HG02798 (cell line): ENCODE measurements around the gene MXI1.
"Not testable (repeated sequence)": the region's sequence is repeated elsewhere in the genome, so short reads cannot be mapped to it uniquely, and the experiment has no call there.

Source experiments
- ATAC-seq: cut with Tn5 transposase; IDR thresholded peaks from one replicate; pipeline ENCODE4 v1.9.1; 2021; ENCODE audit warnings: mild to moderate bottlenecking; ENCODE audit not compliant: unreplicated experiment, poor library complexity

MXI1 gene

DNA sequence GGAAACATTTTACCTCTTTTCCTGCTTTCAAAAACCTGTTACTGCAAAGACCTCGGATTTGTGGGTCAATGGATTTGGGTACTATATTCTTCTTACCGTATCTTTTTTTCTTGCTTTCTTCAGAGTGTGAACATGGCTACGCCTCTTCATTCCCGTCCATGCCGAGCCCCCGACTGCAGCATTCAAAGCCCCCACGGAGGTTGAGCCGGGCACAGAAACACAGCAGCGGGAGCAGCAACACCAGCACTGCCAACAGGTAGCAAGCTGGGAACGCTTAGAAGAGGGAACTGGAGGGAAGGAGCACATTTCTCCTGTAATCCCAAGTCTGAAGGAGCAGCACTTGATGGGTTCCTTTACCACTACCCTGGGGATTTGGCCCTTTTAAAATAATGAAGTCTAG, 20.7 kb downstream of the MXI1 start:
- ATAC-seq, result no peak

DNA sequence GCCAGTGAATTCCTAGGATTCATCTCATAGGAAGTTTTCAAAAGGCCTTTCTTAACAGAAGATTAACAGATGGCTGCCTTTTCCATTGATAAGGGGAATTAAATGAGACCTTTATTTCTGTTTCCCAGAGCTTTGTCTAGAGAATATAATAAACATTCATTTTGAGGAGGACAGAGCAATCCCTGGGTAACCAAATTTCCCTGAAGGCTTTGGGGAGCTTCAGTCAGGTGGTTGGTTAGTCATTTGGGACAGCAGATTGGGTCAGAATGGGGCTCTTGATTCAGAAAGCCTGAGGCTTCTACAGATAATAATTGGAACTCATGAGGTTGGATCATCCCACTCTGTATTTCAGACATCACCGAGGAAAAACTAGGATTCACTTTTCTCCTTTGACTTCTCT, 21.8 kb downstream of the MXI1 start:
- ATAC-seq, result no peak

DNA sequence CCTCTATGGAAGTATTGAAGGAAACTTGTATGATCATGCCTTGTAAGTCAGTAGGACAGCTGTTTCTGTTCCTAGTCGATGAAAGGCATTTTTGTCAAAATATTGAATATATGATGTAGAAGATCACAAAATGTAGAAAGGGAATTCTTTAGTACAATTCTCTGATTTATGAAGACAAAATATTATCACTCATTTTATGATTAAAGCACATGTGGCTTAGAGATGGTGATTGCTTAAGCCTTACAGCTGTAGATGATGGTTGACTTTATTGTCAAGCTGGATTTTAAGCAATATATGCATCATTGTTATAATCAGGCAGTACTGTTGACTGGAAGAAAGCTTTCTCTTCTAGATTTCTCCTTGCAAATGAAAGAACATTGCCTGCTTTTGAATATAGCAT, 26.4 kb downstream of the MXI1 start:
- no peak for ATAC-seq

DNA sequence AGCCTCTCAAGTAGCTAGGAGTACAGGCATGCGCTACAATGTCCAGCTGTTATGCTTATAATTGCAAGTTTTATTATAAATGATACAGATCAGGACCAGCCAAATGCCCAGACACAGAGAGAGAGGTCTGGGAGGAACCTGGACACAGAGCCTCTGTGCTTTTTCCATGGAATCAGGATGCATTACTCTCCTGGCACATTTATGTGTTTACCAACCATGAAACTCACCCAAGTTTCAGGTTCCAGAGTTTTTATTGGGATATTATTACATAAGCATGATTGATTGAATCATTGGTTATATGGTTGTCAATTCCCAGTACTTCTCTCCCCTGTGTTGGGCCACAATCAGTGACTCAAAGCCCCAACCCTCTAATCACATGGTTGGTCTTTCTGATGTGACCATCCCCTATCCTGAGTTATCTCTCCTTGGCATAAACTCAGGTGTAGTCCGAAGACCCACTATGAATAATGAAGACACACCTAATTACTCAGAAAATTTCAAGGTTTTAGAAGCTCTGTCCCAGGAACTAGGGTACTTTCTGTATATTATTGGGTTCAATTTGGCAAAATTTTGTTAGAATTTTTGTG, 30.6 kb downstream of the MXI1 start:
- no peak for ATAC-seq

DNA sequence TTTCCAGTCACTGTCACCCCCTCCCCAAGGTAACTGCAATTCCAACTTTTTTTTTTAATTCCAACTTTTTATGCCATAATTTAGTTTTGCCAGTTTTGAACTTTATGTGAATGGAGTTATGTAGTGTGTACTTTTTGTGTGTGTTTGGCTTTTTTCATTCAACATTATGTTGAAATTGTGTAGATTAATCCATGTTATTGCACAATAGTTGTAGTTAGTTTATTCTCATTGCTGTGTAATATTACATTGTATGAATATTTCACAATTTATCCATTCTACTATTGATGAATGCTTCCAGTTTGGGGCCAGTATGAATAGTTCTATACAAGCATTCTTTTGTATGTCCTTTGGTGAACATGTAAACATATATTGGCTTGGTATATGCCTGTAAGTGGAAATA, 32.5 kb downstream of the MXI1 start:
- no peak for ATAC-seq

DNA sequence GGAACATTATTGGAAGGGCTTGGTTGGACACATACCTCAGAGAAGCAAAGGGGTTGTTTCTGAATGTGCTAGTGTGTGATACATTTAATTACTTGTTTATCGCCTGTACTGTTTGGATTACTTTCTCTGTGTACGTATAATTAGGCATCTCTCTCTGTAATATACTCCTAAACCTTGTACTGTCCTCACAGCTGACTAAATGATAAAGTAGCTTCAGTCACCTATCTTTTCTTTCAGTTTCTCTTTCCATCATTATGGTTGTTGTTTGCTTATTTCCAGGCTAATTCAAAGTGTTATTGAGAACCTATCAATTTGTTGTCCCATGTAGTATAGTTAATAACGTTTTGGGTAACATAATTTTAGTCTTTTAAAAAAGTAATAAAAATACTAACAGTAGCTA, 34.0 kb downstream of the MXI1 start:
- ATAC-seq, result no peak

DNA sequence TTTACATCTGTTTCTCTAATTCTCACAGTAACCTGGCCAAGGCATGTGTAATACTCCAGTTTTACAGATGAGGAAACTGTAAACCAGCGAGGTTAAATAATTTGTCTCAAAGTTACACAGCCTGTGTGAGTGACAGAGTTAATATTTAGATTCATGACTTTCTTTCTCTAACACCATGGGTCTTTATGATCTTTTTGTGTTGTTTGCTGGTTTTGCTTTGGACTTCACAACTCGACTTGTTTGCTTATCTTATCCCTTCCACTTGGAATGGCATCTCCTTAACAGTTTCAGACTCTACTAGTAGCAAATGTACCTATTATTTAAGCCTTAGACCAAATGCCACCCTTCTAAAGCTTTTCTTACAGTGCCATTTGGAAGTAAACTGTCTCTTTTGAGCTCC, 34.4 kb downstream of the MXI1 start:
- ATAC-seq, result no peak

DNA sequence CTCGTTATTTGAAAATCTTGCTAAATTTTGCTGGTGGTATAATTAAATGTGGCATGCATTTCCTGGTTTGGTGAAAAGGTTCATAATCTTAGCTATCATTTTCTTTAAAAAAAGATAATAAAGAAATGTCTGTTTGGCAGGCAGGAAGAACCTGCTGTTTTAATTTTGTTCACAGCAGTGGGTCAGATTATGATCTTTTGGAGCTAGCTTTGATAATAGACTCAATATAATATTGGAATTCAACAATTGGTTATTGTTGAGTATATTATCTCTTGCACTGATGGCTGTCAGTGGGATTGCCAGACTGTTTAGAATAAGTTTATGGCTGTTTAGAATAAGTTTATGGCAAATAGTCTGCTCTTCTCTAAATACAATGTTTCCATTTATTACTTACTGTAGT, 35.1 kb downstream of the MXI1 start:
- no peak for ATAC-seq

DNA sequence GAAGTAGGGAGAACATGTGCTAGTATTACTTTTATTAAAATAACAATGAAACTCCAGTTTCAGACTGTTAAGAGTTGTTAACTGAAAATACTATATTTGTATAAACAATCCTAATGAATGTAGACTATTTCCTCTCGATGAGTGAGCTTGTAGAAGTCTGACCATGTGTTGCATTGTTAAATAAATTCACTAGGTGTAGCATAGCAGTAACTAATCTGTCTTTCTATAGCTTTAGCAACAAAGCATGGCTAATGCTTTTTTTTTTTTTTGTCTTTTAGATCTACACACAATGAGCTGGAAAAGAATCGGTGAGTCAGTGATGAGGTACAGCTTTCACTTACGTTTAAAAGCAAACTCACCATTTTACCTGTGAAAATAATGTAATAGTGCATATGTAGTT, 37.1 kb downstream of the MXI1 start:
- ATAC-seq, result no peak

DNA sequence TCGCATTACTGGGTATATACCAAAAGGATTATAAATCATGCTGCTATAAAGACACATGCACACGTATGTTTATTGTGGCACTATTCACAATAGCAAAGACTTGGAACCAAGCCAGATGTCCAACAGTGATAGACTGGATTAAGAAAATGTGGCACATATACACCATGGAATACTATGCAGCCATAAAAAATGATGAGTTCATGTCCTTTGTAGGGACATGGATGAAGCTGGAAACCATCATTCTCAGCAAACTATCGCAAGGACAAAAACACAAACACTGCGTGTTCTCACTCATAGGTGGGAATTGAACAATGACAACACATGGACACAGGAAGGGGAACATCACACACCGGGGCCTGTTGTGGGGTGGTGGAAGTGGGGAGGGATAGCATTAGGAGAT, 40.4 kb downstream of the MXI1 start:
- ATAC-seq, result not testable (repeated sequence)

DNA sequence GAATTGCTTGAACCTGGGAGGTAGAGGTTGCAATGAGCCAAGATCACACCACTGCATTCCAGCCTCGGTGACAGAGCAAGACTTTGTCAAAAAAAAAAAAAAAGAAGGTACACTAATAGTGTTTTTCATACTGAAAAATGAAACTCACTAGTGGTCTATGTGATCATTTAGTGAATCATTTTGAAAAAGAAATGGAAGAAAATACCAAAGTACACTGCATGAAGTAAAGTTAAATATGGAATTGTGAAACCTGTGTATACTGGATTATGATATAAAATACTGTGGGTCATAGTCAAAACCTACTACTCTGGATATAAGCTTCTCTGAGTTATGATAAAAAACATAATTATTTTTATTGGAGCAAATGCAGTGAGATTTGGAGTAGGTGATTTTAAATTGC, 42.1 kb downstream of the MXI1 start:
- peak; percentile 71 for ATAC-seq

DNA sequence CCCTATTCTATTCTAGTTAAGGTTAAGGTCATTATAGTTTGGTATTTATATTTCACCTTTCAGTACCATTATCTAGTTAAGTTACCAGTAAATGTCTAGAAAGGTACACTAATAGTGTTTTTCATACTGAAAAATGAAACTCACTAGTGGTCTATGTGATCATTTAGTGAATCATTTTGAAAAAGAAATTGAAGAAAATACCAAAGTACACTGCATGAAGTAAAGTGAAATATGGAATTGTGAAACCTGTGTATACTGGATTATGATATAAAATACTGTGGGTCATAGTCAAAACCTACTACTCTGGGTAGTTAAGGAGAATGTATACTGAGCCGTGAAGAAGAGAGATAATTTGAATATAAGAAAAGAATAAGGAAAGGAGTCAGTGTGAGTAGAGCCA, 44.0 kb downstream of the MXI1 start:
- ATAC-seq, result peak; percentile 82

DNA sequence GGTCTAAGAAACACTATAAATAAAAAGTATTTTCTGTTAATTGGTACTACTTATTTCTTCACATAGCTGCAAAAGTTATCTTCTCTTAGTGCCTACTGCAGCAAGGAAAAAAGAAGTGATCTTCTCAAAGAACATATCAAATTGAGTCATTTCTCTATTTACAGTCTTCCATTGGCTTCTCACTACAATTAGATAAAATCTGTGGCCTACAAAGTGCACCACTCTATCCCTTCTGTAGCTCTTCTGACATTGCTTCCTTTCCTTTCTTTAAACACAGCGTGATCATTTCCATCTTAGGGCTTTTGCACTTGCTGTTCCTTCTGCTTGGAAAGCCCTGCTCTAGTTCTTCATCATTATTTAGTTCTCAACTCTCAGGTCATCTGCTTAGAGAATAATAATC, 44.7 kb downstream of the MXI1 start:
- ATAC-seq, result no peak

DNA sequence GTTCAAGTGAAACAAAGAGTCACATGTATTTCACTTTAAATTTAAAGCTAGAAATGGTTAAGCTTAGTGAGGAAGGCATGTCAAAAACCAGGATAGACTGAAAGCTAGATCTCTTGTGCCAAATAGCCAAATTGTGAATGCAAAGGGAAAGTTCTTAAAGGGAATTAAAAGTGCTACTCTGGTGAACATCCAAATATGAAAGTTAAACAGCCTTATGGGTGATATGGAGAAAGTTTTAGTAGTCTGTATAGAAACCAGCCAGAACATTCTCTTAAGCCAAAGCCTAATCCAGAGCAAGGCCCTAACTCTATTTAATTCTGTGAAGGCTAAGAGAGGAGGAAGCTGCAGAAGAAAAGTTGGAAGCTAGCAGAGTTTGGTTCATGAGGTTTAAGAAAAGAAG, 47.1 kb downstream of the MXI1 start:
- ATAC-seq, result no peak

DNA sequence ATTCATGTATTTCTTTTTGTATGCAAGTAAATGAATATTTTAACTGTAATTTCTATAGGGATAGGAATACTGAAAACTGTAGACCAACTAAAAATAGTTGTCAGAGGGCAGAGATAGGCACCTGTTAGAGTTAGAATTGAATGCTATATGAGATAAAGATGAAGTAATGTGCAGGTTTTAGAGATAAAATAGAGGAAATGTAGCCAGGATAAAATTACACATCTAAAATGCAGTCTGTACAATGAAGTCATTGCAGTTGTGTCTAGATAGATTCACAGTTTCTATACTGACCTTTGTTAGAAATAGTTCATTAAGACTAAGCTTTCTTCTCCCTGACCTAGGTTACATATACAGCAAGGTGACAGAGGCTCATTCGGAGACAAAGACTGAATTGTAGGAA, 51.1 kb downstream of the MXI1 start:
- no peak for ATAC-seq

DNA sequence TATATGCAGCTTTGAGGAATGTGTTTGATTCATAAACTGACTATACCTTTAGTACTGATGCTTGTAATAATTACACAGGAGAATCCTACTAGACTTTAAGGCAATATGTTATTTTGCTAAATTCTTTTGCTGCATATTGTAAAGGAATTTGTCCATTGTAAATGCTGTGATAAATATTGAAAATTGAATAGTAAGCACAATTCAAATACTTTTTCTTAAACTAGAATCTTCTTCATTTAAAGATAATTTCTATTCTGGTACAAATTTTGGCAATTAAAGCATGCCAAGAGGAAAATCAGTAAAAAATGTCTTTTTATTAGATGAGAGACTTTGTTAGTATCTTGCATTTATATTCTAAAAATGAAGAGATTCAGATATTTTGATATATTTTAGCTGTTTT, 51.9 kb downstream of the MXI1 start:
- ATAC-seq, result no peak

DNA sequence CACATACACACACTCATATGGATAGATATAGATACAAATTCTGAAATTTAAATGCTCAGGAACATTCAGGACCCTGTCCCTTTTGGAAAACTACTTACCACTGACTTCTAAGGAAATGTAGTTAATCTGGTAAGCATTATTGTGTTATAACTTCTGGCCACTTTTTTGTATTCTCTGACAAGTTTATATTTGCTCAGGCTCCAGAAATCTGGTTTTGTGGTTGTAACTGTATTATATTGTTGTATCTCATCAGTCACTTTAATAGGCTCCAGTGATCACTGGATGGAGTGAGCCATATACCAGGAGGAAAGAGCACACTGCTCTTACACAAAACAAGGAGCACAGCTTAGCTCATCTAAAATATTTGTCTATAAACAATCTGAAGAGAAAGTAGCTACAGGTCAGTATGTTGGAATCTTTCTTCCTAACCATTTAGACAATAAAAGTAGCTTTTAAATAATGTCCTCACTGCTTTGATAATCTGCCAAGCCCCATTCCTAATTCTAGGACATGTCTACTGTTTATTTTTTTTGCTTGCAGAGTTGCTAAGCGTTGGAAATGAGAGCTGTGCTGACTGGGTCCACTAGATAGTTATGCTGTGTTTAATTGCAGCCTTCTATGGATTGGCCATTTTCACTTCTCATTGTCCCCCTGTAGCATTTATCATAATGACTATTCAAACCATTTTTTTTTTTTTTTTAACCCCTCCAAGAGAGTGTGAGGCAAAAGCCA, 53.5 kb downstream of the MXI1 start:
- no peak for ATAC-seq

DNA sequence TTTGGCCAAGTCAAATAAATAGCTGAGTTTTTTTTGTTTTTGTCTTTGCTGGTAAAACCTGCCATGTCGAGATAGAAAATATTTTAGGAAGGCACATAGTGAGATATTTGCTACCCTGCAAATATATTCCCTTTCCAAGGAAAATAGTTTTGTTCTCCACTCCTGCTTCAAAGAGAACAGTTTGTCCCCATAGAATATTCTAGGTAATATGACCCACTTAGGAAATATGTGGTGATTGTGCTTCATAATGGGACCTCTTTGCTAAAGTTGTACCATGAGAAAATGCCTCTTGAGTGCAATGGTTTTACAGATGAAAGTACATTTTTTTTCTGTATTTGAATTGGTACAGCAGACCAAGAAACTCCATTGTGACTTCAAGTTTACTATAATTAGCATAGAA, 55.8 kb downstream of the MXI1 start:
- no peak for ATAC-seq

DNA sequence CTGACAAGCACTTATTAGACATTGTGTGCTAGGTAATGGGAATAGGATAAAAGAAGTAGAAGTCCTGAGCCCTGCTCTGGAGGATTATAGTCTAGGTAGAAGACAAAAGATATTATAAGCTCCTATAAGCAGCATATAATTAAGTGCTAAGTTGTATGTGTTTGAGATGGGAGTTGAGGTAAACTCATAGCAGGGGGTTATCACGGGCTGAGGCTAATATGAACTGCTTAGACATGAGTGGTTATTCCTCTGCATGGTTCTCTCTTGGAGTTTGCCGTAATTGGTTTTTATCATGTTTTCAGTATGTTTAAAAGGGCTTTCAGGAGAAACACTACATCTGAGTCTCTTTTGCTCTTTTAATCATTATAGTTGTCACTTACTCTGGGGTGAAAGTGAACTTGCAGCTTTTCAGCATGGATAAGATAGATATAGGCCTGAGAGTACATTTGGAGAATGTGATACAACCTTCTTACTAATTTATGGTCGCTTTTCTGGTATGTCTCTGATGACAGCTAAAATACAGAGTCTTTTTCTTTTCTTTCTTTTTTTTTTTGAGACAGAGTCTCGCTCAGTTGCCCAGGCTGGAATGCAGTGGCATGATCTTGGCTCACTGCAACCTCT, 58.3 kb downstream of the MXI1 start:
- ATAC-seq, result no peak

DNA sequence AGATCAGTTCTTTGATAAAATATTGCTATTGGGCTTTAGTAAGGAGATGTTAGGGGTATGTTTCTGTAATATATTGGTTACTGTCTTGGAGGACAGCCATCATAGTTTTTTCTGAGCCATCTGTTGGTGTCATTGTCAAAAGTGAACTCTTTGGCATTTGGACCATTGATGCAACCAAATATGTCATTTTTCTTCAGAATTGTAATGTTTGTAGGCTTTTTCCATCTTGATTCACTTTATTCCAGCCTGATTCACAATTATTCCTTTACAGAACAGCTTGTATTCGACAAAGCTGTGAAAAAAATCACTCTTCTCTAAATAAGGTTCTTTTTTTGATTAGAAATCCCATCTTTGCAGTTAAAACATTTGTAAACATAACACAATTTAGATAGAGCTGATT, 59.9 kb downstream of the MXI1 start:
- no peak for ATAC-seq

DNA sequence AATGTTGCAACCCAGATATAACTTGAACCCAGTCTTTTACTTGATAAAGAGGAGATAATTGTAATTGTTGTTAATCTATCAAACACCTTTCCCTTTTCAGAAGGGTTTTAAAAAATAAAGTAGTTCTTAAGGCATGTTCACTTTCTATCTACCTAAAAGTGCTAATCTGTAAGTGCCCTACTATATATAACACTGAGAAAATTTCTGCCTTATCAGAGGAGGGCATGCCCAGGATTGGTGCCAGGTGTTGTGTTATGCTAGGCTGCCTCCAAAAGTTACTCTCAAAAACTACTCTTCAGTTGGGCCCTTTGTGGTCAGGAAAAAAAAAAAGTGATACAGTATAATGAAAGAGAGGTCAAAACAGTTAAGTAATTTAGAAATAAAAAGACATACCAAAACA, 61.0 kb downstream of the MXI1 start:
- ATAC-seq, result no peak

DNA sequence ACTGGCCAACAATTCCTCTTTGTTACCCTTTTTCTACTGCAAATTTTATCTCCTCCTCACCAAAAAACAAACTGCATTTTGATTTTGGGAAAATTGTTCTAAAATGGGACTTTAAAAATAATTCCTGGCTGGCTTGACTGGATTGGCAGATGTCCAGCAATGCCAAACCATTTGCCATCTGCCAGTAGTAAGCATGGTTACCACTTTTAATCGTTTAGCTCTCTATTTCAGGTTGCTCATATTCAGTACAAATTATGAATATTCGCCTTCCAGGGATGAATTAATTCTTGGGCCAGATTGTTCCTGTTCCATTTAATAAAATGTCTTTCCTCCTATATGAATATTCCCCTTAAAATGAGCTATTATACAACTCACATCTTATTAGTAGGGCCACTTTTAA, 61.6 kb downstream of the MXI1 start:
- no peak for ATAC-seq
